ENCODE results near the gene TPD52L1.

- TF ChIP-seq, protein P1, sequence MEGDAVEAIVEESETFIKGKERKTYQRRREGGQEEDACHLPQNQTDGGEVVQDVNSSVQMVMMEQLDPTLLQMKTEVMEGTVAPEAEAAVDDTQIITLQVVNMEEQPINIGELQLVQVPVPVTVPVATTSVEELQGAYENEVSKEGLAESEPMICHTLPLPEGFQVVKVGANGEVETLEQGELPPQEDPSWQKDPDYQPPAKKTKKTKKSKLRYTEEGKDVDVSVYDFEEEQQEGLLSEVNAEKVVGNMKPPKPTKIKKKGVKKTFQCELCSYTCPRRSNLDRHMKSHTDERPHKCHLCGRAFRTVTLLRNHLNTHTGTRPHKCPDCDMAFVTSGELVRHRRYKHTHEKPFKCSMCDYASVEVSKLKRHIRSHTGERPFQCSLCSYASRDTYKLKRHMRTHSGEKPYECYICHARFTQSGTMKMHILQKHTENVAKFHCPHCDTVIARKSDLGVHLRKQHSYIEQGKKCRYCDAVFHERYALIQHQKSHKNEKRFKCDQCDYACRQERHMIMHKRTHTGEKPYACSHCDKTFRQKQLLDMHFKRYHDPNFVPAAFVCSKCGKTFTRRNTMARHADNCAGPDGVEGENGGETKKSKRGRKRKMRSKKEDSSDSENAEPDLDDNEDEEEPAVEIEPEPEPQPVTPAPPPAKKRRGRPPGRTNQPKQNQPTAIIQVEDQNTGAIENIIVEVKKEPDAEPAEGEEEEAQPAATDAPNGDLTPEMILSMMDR (IDR thresholded peaks at IDR 0.05) = no peak
- TF ChIP-seq POLR2A (IDR thresholded peaks at IDR 0.05) = no peak
These were observed 48.6 kb downstream of the TPD52L1 start for GRCh38 chr6:125201961-125202729.
